GM21360 (cell line): ENCODE data around the gene REV1.
"Not testable (repeated sequence)": the region's sequence is repeated elsewhere in the genome, so short reads cannot be mapped to it uniquely, and the experiment has no call there.

Experiments used
- ATAC-seq: cut with Tn5 transposase; IDR thresholded peaks from one replicate; pipeline ENCODE4 v1.9.1; 2021; ENCODE audit warnings: mild to moderate bottlenecking, moderate library complexity; ENCODE audit not compliant: unreplicated experiment

The REV1 gene

GRCh38 chr2:99368854-99369253 is 121.0 kb downstream of the REV1 start:
- not testable (repeated sequence) for ATAC-seq

GRCh38 chr2:99365661-99366060 is 124.2 kb downstream of the REV1 start:
- ATAC-seq: no peak

- ATAC-seq: no peak
Measured at GRCh38 chr2:99356853-99357252, 133.0 kb downstream of the REV1 start.

- not testable (repeated sequence) for ATAC-seq
Measured at GRCh38 chr2:99354825-99355224, 135.0 kb downstream of the REV1 start.

GRCh38 chr2:99354070-99354469 is 135.7 kb downstream of the REV1 start:
- ATAC-seq: no peak
